A549 (cell line): ENCODE measurements around the gene CHD6.

Experiments
- CEBPB ChIP-seq, 2 experiments: fragments of >200 bp in 1 of 2; sonication (Bioruptor Twin) in 1 of 2; formaldehyde crosslinking in 1 of 2; IDR thresholded peaks; 2 replicates each; pipeline ENCODE4 v1.6.1; 2012 to 2016
- JUN ChIP-seq, 2 experiments: fragments of >200 bp; sonication (Bioruptor Twin); formaldehyde crosslinking; IDR thresholded peaks; 2 replicates in 1 of 2; 3 replicates in 1 of 2; pipeline ENCODE4 v1.6.1; 2016 to 2017
- MYC ChIP-seq: IDR thresholded peaks from 2 replicates; pipeline ENCODE4 v1.6.1; 2012; ENCODE audit warnings: mild to moderate bottlenecking, inconsistent platforms, low read length, improper control_type of control experiment, borderline replicate concordance
- POLR2A ChIP-seq: IDR thresholded peaks from 2 replicates; pipeline ENCODE4 v1.6.1; 2012; ENCODE audit warnings: mild to moderate bottlenecking, low read length
- TF ChIP-seq, protein P1 (sequence below): fragments of >200 bp; sonication (Bioruptor Twin); formaldehyde crosslinking; IDR thresholded peaks from 3 replicates; pipeline ENCODE4 v1.5.1; 2016
- TF ChIP-seq, protein P2 (sequence below): IDR thresholded peaks from 2 replicates; pipeline ENCODE4 v1.6.1; 2012; ENCODE audit warnings: low read depth, borderline replicate concordance
- TF ChIP-seq, protein P3 (sequence below): fragments of 200-600 bp; sonication (generic); IDR thresholded peaks from 2 replicates; pipeline ENCODE4 v1.6.1; 2016; ENCODE audit warnings: antibody characterized with exemption, mild to moderate bottlenecking, moderate library complexity

DNA sequence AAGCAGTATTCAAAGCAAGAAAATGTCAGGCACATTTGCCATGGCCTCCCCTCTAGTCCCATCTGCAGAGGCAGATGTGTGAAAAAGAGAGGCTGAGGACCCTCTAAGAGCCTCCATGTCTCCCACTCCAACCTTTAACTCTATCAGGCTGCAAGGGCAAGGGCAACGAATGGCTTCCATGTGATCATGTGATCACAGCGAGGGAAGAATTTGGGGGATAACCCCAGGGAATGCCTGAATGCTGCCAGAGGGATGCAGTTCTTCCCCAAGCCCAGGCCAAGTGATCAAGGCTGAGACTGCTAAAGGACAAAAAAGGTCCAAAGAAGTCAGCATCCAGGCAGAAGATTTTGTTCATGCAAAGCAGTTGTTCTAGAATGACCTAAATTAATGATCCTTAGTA, 4.9 kb downstream of the CHD6 start:
- TF ChIP-seq MYC (no peak), CEBPB (IDR thresholded peaks at IDR 0.05) (no peak), JUN (IDR thresholded peaks at IDR 0.05) (no peak), POLR2A (no peak)
- TF ChIP-seq, protein P1, sequence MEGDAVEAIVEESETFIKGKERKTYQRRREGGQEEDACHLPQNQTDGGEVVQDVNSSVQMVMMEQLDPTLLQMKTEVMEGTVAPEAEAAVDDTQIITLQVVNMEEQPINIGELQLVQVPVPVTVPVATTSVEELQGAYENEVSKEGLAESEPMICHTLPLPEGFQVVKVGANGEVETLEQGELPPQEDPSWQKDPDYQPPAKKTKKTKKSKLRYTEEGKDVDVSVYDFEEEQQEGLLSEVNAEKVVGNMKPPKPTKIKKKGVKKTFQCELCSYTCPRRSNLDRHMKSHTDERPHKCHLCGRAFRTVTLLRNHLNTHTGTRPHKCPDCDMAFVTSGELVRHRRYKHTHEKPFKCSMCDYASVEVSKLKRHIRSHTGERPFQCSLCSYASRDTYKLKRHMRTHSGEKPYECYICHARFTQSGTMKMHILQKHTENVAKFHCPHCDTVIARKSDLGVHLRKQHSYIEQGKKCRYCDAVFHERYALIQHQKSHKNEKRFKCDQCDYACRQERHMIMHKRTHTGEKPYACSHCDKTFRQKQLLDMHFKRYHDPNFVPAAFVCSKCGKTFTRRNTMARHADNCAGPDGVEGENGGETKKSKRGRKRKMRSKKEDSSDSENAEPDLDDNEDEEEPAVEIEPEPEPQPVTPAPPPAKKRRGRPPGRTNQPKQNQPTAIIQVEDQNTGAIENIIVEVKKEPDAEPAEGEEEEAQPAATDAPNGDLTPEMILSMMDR: no peak
- TF ChIP-seq, protein P2, sequence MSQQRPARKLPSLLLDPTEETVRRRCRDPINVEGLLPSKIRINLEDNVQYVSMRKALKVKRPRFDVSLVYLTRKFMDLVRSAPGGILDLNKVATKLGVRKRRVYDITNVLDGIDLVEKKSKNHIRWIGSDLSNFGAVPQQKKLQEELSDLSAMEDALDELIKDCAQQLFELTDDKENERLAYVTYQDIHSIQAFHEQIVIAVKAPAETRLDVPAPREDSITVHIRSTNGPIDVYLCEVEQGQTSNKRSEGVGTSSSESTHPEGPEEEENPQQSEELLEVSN: no peak
- TF ChIP-seq, protein P3, sequence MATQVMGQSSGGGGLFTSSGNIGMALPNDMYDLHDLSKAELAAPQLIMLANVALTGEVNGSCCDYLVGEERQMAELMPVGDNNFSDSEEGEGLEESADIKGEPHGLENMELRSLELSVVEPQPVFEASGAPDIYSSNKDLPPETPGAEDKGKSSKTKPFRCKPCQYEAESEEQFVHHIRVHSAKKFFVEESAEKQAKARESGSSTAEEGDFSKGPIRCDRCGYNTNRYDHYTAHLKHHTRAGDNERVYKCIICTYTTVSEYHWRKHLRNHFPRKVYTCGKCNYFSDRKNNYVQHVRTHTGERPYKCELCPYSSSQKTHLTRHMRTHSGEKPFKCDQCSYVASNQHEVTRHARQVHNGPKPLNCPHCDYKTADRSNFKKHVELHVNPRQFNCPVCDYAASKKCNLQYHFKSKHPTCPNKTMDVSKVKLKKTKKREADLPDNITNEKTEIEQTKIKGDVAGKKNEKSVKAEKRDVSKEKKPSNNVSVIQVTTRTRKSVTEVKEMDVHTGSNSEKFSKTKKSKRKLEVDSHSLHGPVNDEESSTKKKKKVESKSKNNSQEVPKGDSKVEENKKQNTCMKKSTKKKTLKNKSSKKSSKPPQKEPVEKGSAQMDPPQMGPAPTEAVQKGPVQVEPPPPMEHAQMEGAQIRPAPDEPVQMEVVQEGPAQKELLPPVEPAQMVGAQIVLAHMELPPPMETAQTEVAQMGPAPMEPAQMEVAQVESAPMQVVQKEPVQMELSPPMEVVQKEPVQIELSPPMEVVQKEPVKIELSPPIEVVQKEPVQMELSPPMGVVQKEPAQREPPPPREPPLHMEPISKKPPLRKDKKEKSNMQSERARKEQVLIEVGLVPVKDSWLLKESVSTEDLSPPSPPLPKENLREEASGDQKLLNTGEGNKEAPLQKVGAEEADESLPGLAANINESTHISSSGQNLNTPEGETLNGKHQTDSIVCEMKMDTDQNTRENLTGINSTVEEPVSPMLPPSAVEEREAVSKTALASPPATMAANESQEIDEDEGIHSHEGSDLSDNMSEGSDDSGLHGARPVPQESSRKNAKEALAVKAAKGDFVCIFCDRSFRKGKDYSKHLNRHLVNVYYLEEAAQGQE: no peak
